Prostate gland (tissue), 2 donors: ENCODE measurements around the gene EDEM3.

Experiments
- POLR2AphosphoS5 ChIP-seq: sonication (generic); formaldehyde crosslinking; IDR thresholded peaks from one replicate; pipeline ENCODE4 v1.6.1; 2017; ENCODE audit warnings: antibody characterized with exemption
- TF ChIP-seq, protein P1 (sequence below), 4 experiments: fragments of 200-600 bp in 2 of 4; fragments of 450-650 bp in 2 of 4; sonication (generic) in 2 of 4; IDR thresholded peaks; 1 replicate in 3 of 4; 2 replicates in 1 of 4; pipeline ENCODE4 v1.5.1; 2016 to 2019; ENCODE audit warnings: antibody characterized with exemption in 4 of 4, mild to moderate bottlenecking in 2 of 4, moderate library complexity in 2 of 4

DNA sequence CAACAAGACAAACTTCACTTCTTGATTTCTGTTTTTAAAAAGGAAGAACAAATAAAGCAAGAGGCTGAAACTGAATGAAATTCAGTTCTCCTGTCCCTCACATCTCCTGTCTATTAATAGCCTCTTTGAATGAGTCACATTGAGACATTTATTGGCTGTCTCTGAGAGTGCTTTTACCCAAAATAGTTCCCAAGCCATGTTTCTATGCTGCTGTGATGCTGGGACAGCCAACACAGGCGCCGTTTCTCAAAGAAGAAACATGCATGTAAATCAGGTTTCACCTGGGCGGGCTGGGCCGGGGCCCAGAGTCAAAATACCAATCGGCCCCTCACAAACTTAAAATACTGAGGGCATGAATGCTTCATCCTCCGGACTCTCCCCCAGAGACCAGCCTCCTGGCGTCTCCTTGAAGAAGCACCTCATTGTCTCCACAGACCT is 105.2 kb downstream of the EDEM3 start:
- no peak for TF ChIP-seq POLR2AphosphoS5
- TF ChIP-seq, protein P1, sequence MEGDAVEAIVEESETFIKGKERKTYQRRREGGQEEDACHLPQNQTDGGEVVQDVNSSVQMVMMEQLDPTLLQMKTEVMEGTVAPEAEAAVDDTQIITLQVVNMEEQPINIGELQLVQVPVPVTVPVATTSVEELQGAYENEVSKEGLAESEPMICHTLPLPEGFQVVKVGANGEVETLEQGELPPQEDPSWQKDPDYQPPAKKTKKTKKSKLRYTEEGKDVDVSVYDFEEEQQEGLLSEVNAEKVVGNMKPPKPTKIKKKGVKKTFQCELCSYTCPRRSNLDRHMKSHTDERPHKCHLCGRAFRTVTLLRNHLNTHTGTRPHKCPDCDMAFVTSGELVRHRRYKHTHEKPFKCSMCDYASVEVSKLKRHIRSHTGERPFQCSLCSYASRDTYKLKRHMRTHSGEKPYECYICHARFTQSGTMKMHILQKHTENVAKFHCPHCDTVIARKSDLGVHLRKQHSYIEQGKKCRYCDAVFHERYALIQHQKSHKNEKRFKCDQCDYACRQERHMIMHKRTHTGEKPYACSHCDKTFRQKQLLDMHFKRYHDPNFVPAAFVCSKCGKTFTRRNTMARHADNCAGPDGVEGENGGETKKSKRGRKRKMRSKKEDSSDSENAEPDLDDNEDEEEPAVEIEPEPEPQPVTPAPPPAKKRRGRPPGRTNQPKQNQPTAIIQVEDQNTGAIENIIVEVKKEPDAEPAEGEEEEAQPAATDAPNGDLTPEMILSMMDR (IDR thresholded peaks at IDR 0.05): no peak
